HG03039 (cell line): ENCODE results near the gene PRLR.
"Not testable (repeated sequence)": the region's sequence is repeated elsewhere in the genome, so short reads cannot be mapped to it uniquely, and the experiment has no call there.

ENCODE experiments used
- ATAC-seq: cut with Tn5 transposase; IDR thresholded peaks from one replicate; pipeline ENCODE4 v1.9.1; 2021; ENCODE audit warnings: mild to moderate bottlenecking, moderate library complexity; ENCODE audit not compliant: unreplicated experiment

Gene PRLR

DNA sequence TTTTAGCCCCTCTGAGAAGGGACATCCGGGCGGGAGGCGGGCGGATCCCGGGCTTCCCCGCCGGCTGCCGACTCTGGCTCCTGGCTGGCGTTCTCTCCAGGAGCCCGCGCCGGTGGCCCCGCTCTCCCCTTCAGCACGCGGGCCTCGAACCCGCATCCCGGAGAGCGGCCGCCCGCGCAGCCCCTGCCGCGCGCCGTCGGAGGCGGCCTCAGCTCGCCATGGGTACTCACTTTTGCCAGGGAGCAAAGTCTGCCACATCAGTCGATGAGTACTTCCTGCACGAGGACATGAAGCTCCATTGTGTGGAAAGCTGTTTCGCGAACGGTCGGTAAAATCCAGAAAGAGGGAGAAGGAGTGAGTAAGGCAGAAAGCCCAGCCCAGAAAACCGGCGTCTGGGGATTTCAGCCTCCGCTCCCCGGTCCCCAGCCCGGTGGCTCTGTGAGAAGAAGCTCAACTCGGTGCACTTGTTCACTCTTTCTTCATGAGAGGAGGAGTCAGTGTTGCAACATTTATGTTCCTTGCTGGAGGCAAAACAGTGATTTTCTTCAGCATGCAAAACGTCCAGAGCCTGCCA is at the start of gene PRLR:
Gene PRLR (minus strand): TSS at position 450 of the 574 bp plus-strand sequence. CDS start 140,867 bp downstream, outside the sequence.
- ATAC-seq: no peak

DNA sequence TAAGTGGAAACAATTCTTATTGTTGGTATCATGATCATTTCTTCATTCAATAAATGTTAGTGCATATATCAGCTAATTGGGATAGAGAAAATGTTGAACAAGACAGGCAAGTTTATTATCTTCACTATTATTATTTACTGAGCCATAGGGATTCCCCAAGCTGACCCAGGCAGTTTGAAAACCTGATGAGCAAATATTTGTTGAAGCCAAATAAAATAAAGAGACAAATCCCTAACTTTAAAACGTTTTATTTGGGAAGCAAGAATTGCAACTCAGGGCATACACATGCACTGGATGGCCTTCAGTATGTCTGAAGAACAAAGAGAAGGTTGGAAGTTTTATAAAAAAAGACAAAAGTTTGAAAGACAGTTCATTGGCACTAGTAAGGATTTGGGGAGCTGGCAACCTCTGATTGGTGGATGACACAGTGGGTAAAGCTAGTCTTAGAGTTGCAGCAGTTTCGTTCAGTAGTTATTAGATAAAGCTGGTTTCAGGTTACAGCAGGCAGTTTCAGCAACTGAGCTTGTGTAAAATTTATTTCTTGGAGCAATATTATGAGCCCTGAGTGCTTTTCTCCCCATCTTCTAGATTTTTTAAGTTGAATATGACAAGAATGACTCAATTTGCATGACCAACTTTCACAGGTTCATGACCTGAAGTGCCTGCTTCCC is 44.7 kb upstream of the PRLR start:
- ATAC-seq: no peak

DNA sequence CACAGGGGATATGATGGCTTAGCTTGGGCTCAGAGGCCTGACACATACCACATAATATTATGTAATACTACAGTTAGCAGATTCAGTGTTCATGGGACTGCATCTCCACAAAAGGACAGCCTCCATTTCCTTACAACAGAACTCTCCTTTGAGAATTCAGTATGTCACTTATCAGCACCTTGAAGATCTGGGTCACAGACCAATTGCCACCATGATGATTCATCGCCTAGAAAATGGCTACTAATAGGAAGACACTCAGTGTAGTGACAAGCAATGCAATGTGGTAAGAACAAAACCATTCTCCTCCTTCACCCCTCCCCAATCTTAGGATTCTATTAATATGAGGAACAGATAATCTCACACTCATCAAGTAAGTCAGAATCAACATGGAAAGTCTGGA is 38.7 kb upstream of the PRLR start:
- ATAC-seq: no peak

DNA sequence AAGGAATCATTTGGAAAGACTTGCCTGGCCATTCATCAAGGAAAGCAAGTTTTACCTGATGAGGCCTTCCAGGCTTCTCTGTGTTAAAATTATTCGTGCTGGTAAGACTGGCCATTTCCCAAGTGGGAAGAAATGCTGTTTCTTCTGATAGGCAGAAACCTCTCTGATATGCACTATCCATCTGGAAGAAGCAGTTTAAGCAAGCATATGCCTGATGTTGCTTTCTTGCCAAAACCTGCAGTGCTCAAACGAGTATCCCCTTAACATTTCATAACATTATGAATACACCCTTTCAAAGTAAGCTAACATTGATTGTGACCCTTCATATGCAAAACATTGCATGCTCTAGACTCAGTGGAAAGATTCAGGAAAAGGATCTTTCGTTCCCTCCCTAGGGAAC is 36.0 kb upstream of the PRLR start:
- ATAC-seq: no peak

DNA sequence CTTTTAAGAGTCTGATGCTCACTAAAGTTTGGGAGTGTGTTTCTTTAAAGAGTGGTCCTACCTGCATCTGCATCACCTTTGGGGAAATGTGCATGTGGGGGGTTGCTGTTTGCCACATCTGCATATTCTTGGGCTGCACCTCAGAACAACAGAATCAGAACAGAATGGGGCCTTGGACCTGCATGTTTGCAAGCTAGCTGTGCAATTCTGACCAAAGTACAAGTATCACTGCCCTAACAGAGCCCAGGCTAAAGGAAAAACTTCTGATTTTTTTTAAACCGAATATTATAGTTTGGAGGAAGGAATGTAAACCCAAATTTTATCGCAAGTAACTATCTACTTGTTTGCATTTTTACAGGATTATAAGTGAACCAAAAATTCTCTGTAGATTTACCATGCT is 34.2 kb upstream of the PRLR start:
- no peak for ATAC-seq

DNA sequence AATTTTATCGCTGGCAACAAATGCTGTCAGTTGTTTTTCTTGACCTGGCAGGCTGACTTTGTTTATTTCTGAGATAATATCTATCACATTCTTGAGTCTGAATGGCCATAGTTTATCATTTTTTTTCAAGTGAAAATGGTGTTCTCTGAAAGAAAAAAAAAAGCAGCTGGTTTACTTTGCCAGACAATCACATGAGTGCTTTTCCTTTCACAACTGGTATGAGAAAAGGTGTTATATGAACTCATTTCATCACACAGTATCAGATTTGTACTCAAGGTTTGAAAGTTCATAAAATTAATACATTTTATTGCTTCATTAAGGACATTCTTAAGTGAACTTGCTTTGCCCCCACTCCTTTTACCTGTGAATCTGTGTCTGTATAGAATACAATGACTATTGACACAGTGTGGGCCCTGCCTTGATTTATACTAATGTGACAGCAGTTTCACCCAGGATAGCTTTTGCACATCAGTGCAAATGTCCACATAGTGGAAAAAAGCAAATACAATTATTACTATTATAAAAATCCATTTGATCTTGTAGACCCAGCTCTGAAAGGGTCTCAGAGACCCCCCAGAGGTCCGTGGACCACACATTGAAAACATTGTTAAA is 33.1 kb upstream of the PRLR start:
- ATAC-seq: no peak

DNA sequence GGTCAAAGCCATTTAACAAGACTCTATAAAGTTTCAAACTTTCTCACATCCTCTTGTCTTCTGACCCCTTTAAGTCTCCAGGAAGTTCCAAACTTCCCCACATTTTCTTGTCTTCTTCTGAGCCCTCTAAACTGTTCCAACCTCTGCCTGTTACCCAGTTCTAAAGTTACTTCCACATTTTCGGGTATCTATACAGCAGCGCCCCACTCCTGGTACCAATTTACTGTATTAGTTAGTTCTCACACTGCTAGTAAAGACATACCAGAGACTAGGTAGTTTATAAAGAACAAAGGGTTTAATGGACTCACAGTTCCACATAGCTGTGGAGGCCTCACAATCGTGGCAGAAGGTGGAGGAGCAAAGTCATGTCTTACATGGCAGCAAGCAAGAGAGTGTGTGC is 23.3 kb upstream of the PRLR start:
- no peak for ATAC-seq

DNA sequence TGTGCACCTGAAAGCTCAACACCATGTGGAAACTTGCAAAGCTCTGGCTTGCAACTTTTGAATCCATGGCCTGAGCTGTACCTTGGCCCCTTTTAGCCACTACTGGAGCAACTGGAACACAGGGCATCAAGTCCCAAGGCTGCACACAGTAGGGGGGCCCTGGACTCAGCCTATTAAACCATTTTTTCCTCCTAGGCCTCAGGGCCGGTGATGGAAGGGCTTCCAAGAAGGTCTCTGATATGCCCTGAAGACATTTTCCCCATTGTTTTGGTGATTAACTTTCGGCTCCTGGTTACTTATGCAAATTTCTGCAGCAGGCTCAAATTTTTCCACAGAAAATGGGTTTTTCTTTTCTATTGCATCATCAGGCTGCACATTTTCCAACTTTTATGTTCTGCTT is 22.7 kb upstream of the PRLR start:
- ATAC-seq: no peak

DNA sequence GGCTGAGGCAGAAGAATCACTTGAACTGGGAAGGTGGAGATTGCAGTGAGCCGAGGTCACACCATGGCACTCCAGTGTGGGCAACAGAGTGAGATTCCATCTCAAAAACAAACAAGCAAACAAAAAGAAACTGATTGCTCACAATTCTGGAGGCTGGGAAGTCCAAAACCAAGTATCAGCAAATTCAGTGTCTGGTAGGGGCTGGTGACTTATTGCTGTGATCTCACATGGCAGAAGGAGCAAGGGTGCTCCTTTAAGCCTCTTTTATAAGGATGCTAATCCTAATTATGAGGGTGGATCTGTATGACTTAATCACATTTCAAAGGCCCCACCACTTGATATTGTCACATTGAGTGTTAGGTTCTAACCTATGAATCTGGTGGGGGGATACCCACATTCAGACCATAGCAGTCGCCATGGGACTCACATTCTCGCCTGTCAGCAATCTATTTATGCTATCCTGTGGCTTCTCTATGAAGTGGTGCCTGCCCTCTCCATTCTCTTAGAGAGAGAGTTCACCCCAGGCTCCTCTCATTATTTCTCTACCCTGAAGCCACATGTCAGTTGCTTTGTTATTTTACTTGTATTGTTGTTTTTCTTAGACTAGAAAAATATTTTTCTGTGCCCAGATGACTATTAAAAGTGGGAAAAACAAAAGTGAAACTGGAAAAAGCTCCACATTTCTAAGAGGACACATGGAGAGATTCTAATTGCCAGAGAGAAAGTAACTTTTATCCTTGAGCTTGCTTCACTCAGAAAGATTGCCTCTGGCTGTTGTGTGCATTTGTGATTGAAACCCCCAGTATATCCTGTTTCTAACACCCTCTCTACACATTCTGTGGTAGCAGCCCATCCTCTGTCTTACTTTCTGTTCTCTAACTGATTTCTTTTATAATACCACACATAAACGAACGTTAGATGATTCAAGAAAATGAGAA is 18.8 kb upstream of the PRLR start:
- no peak for ATAC-seq

DNA sequence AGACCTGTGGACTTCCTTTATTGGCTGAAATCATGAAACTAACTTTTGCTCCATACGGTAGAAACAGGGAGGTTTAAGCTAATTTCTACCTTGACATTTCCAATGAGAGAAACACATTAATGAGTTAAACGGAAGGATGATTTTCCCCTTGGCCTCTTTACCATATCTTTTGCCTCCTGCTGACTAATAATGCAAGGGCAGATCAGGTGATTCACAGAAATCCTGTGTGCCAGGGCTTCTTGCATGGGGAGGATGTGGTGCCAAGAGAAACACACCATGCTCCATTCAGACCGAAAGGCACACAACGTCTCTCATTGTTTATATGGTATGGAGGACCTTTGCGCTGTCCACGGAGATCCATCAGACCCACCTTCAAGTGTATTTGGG is 17.4 kb upstream of the PRLR start:
- ATAC-seq: no peak

DNA sequence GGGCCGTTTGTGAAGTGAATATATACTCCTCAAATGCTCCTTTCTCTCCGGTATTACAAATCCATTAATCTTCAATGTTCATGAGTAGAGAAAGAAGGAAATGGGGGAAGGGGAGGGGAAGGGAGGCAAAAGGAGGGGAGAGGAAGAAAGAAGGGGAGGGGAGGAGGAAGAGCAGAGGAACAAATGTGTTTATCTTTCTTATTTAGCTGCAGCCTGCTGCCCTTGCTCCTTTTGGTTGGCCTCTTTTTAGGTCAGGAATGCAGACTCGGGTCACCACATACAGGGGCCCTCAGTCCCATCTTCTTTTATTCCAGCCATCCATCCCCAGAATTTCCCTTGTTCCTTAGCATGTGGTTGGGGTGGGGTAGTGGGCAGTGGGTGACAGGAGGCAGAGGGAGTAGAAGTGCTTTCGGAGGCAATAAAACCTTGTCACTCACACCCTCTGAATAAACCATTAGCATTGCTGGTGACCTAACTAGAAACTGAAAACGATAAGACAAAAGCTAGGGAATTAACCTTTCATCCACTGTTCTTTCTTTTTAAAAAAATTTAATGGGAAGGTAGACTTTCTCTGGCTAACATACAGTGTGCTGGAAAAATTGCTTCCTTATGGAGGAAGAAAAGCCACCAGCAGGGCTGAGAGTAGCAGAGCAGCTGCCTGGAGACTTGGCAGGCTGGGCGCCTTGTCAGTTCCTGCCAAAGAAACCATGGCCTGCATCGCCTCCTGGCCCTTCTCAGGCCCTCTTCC is 16.8 kb upstream of the PRLR start:
- ATAC-seq: no peak

DNA sequence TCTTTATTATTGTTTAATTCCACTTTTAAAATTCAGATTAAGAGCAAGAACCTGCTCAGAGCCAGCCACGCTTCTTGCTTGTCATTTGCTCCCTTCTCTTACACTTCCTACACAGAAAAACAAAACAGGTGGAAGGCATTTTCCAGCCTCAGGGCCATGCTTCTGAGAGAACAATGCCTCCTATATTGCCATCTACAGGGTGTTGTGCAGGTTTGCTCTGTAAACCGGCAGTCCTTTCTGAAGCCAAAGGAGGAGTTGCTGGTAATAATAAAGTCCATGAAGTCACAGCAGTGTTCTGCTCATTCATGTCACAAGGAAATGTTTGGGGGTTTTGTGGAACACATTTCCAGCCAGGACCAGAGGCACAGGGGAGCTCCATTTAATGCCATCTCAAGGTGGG is 16.1 kb upstream of the PRLR start:
- no peak for ATAC-seq

DNA sequence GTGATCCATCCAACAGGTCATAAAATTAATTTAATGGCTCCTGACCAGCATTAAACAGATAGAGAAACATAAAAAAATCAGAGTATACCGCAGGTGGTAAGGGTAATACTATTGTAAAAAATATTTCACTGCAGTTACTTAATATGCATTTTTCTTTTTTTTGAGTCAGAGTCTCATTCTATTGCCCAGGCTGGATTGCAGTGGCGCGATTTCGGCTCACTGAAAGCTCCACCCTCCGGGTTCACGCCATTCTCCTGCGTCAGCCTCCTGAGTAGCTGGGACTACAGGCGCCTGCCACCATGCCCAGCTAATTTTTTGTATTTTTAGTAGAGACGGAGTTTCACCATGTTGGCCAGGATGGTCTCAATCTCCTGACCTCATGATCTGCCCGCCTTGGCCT is 15.1 kb upstream of the PRLR start:
- ATAC-seq: not testable (repeated sequence)

DNA sequence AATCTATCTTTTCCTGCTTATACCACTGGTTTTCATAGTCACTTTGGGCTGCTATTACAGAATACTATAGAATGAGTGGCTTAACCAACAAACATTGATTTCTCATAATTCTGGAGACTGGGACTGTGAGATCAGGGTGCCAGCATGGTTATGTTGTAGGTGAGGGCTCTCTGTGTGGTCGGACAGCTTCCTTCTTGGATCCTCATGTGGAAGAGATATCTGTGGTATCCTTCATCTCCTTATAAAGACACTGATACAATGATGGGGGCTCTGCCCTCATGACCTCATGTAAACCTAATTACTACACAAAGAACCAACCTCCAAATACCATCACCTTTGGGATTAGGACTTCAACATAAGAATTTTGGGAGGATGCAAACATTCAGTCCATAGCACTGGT is 13.9 kb upstream of the PRLR start:
- no peak for ATAC-seq

DNA sequence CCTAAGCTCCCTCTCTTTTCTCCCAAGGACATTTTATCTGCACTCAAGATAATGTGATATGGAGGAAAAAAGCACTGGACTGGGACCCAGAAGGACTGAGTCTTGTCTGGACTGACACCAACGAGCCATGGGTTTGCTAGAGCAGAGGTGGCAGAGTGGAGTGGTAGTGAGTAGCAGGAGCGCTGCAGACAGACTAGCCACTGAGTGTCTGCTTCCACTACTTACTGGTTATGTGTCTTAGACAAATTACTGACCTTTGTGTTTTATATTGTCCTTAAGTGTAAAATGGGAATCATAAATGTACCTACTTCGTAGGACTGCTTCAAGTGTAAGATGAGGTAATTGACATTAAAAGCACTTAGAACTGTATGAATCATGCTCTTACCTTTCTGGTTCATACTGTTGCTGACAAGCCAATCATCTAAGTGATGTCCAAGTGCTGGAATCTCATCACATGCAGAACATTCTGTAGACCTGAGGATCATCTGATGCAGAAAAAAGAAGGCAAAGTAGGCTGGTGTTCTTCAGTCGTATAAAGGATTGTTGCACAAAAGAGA is 12.5 kb upstream of the PRLR start:
- no peak for ATAC-seq

DNA sequence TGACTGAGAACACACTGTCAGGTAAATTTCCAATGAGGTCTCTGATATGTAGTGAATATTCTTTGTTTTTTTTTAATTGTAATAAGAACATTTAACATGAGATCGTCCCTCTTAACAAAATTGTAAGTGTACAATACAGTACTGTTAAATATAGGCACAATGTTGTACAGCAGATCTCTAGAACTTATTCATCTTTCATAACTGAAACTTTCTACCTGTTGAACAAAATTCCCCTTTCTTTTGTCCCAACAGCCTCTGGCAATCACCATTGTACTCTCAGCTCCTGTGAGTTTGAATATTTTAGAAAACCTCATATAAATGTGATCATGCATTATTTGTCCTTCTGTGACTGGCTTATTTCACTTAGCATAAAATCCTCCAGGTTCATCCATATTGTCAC is 10.6 kb upstream of the PRLR start:
- no peak for ATAC-seq

DNA sequence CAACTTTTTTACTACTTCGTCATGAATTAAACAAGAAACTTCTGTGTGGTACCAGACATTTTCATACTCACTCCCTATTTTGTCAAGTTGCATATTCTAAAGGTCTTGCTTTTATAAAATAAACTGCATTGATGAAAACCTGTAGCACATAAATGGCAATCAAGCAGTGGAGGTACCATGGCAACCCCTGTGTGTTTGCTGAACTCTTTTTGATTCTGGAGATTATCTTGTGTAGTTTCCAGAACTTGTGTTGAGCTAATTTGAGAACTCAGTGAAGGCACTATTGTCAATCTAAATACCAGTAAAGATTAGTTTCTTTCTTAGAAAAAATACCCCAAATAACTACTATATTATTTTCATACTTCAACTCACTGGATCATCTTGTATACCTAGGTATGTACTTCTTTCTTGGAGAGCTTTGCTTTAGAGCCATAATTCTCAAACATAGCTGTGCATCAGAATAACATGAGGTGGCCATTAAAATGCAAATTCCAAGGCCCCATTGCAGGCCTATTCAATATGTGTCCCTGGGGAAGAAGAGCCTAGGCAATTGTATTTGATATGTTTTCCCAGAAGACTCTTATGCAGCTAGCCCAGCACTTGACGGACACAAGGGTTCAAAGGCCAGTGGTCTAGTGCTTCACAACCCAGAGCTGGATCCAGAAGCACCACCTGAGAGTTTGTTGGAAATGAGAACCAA is 9.8 kb upstream of the PRLR start:
- no peak for ATAC-seq

DNA sequence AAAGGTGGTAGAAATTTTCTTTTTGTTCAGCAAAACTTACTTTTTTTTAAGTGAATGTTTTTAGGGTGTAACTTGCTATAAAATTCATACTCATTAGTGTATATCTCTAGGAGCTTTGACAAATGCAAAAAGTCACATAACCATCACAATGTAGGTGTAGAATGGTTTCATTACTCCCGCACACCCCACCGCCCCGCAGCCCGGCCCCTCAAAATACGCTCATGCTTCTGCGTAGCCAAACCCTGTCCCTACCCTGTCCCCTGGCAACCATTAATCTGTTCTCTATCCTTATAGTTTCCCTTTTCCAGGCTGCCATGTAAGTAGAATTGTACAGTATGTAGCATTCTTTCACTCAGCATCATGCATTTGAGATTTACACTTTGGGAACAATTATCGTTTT is 9.2 kb upstream of the PRLR start:
- no peak for ATAC-seq

DNA sequence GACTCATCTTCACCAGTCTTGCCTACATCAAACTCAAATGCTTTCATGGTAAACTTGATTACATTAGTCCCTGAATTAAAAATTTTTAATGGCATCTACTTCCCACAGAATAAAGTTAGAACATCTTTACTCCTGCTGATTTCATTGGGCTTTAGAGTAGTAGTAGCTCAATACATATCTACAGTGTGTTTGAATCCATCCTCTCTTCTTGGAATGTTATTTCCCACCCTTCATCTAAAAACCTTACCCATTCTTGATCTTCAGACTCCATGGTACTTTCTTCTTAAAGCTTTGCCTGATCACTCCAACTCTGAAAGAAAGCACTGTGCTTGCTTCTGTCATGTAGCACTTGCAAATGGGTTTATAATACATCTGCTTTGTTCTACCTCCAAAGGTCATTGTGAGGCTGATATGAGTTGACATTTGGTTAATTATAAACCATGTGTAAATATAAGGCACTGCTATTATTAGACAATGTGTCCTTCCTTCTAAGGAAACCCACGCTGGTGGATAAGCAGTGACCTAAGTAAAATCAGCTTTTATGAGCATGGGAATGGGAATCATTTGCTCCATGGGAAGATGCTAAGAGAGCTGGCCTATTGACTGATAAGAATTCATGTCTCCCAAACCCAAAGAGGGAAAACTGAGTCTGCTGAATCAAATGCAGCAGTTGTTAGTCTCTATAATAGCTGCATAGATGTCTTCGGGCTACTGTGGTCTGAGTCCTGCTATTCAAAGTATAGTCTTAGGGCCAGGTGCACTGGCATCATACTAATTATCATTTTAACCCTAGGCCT is 7.5 kb upstream of the PRLR start:
- no peak for ATAC-seq
